Esophagus squamous epithelium (tissue), 4 donors: ENCODE data around the gene PSMG4.

ENCODE experiments used
- POLR2A ChIP-seq, 4 donors: fragments of 450-650 bp; IDR thresholded peaks; one replicate each; pipeline ENCODE4 v1.6.1; 2017; ENCODE audit warnings: antibody characterized with exemption in 4 of 4, mild to moderate bottlenecking in 4 of 4, moderate library complexity in 3 of 4
- TF ChIP-seq, protein P1 (sequence below), 6 experiments: fragments of 450-650 bp in 4 of 6; fragments of 200-600 bp in 2 of 6; sonication (generic) in 2 of 6; IDR thresholded peaks; one replicate each; pipeline ENCODE4 v1.5.1; 2016 to 2019; ENCODE audit warnings: antibody characterized with exemption in 6 of 6, mild to moderate bottlenecking in 4 of 6, moderate library complexity in 4 of 6

DNA sequence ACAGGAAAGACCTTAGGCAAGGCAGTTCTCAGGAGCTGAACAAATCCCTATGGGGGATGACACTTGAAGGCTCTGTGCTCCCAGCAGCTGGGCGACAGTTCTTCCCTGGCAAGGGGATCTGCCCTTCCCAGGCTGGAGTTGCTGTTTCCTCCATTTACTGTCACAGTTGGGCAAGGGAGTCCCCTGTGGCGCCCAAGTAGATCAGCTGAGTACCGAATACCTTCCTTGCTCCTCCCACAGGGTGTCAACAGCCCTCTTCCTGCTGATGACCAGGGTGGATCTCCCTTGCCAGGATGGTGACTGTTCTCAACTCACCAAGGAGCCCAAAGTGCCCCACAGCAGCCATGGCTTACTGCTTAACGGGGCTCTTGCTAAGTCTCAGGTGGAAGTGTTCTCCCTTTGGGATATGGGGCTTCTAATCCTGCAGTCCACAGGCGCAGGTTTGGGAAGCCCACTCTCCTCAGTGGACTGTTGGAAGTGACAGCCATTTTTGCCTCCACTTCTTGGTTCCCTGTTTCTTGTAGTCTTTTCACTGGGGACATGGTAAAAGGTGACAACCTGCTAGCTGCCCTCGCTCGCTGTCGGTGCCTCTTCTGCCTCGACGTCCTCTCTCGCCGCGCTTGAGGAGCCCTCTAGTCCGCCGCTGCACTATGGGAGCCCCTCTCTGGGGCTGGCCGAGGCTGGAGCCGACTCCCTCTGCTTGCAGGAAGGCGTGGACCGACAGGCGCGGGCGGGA, 5.7 kb upstream of the PSMG4 start:
- TF ChIP-seq, protein P1, sequence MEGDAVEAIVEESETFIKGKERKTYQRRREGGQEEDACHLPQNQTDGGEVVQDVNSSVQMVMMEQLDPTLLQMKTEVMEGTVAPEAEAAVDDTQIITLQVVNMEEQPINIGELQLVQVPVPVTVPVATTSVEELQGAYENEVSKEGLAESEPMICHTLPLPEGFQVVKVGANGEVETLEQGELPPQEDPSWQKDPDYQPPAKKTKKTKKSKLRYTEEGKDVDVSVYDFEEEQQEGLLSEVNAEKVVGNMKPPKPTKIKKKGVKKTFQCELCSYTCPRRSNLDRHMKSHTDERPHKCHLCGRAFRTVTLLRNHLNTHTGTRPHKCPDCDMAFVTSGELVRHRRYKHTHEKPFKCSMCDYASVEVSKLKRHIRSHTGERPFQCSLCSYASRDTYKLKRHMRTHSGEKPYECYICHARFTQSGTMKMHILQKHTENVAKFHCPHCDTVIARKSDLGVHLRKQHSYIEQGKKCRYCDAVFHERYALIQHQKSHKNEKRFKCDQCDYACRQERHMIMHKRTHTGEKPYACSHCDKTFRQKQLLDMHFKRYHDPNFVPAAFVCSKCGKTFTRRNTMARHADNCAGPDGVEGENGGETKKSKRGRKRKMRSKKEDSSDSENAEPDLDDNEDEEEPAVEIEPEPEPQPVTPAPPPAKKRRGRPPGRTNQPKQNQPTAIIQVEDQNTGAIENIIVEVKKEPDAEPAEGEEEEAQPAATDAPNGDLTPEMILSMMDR (IDR thresholded peaks at IDR 0.05): no peak
- TF ChIP-seq POLR2A (IDR thresholded peaks at IDR 0.05): no peak
